Activated T-cell treated with anti-CD3 and anti-CD28 coated beads for 48 hours (primary cell): ENCODE measurements around the gene IFNL2.
"Not testable (repeated sequence)": the region's sequence is repeated elsewhere in the genome, so short reads cannot be mapped to it uniquely, and the experiment has no call there.

Source experiments
- DNase-seq: peaks from one replicate; pipeline ENCODE4 v3.0.0-alpha.2; 2020; ENCODE audit warnings: low read depth

The IFNL2 gene

GRCh38 chr19:39268085-39268484, at the start of gene IFNL2:
Gene IFNL2, plus strand, starts transcription at chr19:39268396. Its CDS starts 173 bp downstream, at chr19:39268569.
- DNase-seq, result not testable (repeated sequence)

- DNase-seq, result not testable (repeated sequence)
These were observed 49.1 kb upstream of the IFNL2 start for GRCh38 chr19:39219108-39219507.

- DNase-seq, result no peak
These were observed 44.4 kb upstream of the IFNL2 start for GRCh38 chr19:39223703-39224279.

GRCh38 chr19:39224910-39225309, 43.3 kb upstream of the IFNL2 start:
- DNase-seq, result no peak

- DNase-seq, result no peak
These were observed 38.0 kb upstream of the IFNL2 start for GRCh38 chr19:39230096-39230764.

GRCh38 chr19:39232708-39233107, 35.5 kb upstream of the IFNL2 start:
- no peak for DNase-seq

- peak; percentile 14 for DNase-seq
These were observed 31.7 kb upstream of the IFNL2 start for GRCh38 chr19:39236527-39236926.

- DNase-seq, result peak; percentile 30
These were observed 30.7 kb upstream of the IFNL2 start for GRCh38 chr19:39237200-39238184.

GRCh38 chr19:39238209-39238608, 30.0 kb upstream of the IFNL2 start:
- DNase-seq, result no peak

GRCh38 chr19:39238944-39239343, 29.3 kb upstream of the IFNL2 start:
- DNase-seq, result no peak

- DNase-seq, result no peak
These were observed 27.8 kb upstream of the IFNL2 start for GRCh38 chr19:39240421-39240820.

- DNase-seq, result not testable (repeated sequence)
These were observed 24.5 kb upstream of the IFNL2 start for GRCh38 chr19:39243741-39244140.

- not testable (repeated sequence) for DNase-seq
These were observed 23.6 kb upstream of the IFNL2 start, which contains the start of gene IFNL3 for GRCh38 chr19:39244410-39245100. Gene IFNL3, minus strand, starts transcription at chr19:39245006. Its CDS starts 39 bp downstream, at chr19:39244967.

GRCh38 chr19:39245166-39245565, 23.0 kb upstream of the IFNL2 start:
- not testable (repeated sequence) for DNase-seq

- DNase-seq, result no peak
These were observed 21.1 kb upstream of the IFNL2 start for GRCh38 chr19:39246951-39247669.

GRCh38 chr19:39247701-39248664, 20.2 kb upstream of the IFNL2 start:
- DNase-seq, result no peak

GRCh38 chr19:39248806-39249205, 19.4 kb upstream of the IFNL2 start, which contains the start of gene IFNL4:
Gene IFNL4, minus strand, starts transcription at chr19:39248856.
- DNase-seq, result no peak

GRCh38 chr19:39251081-39251480, 17.1 kb upstream of the IFNL2 start:
- DNase-seq, result no peak

GRCh38 chr19:39251846-39252245, 16.4 kb upstream of the IFNL2 start:
- no peak for DNase-seq

GRCh38 chr19:39252458-39252857, 15.7 kb upstream of the IFNL2 start:
- DNase-seq, result no peak
